Measurements from ENCODE around the gene CLEC4G.

- no peak for TF ChIP-seq REST (IDR thresholded peaks at IDR 0.05; ENCODE audit: low read depth)
- TF ChIP-seq CEBPB (IDR thresholded peaks at IDR 0.05) = no peak
- no peak for TF ChIP-seq USF1 (IDR thresholded peaks at IDR 0.05)
- TF ChIP-seq EP300 (IDR thresholded peaks at IDR 0.05; ENCODE audit: borderline replicate concordance) = no peak
These were observed 41.1 kb downstream of the CLEC4G start for GRCh38 chr19:7690779-7691258.

Measured in Ishikawa (cell line).